GM19372 (cell line): ENCODE measurements around the gene HUS1.
A peak's percentile ranks its signal among the peaks of the same experiment; 100 is the strongest.
"Not testable (repeated sequence)": the region's sequence is repeated elsewhere in the genome, so short reads cannot be mapped to it uniquely, and the experiment has no call there.

ENCODE experiments used
- ATAC-seq: cut with Tn5 transposase; IDR thresholded peaks from one replicate; pipeline ENCODE4 v1.9.1; 2021; ENCODE audit warnings: mild to moderate bottlenecking, low read depth, moderate library complexity; ENCODE audit not compliant: unreplicated experiment

HUS1 gene

DNA sequence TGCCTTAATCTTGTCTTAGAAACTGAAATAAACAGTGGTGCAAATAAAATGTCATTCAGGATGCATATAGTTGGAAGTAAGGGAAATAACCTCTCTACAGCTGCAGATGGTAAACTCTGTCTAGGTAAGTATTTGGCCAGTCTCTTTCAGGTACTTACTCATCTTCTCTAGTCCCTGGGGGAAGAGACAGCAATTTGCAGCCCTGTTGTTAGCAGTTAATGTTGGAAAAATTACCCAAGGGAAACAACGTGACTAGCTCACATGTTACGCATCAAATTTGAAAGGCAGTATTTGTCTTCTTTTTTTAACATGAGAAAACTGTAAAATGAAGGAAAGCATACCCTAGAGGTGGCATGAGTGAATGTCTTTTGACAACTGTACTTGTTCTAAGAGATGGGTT lies 3.2 kb upstream of the HUS1 start:
- no peak for ATAC-seq

DNA sequence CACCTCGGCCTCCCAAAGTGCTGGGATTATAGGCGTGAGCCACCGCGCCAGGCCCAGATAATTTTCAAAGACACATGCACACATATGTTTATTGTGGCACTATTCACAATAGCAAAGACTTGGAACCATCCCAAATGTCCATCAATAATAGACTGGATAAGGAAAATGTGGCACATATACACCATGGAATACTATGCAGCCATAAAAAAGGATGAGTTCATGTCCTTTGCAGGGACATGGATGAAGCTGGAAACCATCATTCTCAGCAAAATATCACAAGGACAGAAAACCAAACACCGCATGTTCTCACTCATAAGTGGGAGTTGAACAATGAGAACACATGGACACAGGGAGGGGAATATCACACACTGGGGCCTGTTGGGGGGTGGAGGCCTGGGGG lies 1.2 kb upstream of the HUS1 start:
- not testable (repeated sequence) for ATAC-seq

DNA sequence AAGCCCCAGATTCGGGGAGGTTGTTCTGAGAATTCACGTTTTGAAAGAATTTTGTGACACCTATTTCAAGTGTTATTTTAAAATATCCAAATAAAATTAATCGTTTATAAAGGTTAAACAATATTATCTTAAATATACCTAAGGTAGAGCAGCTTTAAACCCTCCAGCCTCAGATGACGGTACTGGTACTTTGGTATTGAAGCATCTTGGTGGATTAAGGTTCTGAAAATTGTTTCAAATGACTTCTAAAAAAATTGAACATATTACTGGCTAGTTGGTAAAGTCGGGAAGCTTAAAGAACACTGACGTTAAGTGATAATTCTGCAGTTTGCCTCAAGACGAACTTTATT lies 392 bp upstream of the HUS1 start:
- no peak for ATAC-seq

DNA sequence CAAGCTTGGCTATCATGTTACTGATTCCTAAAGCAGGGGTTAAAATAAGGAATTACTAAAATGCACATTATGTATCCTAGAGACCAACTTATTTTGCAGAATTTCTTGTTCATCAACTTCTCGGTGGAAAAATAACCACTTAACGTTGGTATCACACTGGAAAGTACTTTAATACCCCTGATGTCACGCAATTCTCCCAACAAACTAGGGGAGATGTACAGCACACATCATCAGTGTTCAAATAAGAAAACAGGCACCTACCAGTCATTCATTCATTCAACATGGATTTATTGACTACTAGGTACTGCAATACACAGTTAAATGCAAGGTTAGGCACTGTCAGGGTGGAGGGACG lies 648 bp downstream of the HUS1 start:
- no peak for ATAC-seq

DNA sequence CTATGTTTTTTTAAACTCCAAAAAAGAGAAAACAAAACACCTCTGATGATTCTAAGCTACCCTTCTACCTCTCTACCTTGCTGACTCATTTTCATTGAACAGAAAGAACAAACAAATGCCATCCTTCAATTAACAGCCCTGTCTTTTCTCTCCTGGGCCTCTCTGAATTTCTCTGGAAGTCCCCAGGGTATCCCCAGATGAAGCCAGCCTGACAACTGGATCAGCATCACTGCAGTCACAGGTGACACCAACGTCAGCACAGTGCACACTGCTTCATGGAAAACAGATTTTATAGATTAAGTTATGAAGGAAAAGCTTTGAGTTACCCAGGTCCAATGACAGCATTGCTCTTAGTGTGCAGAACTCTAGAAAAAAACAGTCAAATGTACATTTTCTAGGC lies 5.7 kb downstream of the HUS1 start:
- ATAC-seq = no peak

DNA sequence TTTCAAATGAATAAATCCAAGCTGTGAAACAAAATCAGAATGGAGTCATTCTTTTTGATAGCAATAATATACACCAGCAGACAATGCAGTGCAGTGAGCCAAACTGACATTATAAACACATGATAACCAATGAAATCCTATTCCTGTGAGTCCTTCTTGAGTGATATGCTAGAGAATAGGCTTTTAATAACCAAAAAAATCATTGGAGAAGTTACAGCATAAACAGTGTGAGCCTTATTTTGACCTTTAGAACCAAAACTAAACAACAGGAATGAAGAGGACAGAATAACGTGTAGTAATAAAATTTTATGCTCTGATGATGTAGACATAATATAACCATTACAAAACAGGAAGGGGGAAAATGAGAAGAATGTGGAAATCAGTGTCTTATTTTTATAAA lies 8.7 kb downstream of the HUS1 start:
- no peak for ATAC-seq

DNA sequence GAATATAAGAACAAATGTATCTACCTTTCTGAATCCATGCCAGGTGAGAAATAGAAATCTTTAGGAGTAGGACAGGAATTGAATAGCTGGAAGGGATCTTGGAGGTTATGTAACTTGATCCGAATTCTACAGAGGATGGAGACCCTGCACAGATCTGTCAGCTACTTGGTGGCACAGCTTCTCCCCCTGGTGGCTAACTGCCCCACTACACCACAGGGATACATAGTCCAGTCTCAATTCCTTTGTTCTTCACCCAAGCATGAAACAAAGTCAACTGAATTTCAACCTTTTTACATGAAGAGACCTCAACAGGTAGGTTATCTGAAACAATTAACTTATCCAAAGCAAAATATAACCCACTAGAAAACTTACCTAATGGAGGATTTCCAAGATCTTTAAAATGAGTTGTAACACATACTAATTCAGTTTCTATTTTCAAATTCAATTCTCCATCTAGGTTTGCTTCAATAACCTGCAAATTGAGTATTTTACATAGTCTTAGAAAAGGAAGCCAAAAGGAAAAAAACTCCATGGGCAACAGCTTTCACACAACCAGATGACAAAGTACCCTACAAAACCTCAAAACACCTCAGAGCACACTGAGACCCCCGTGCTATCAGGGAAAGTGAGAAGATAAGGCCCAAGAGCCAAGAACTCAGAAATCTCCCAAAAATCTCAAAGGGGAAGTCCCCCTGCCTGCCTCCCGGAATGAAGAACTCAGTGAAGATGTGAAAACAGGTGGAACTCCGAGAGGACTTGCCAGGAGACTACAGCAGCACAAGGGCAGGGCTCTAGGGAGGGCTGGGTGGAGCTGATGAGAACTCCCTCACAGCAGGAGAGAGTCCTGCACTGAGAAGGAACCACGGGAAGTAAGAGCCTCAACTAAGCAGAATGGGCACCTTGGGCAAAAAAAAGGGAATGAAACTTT lies 10.3 kb downstream of the HUS1 start:
- ATAC-seq = peak; percentile 69

DNA sequence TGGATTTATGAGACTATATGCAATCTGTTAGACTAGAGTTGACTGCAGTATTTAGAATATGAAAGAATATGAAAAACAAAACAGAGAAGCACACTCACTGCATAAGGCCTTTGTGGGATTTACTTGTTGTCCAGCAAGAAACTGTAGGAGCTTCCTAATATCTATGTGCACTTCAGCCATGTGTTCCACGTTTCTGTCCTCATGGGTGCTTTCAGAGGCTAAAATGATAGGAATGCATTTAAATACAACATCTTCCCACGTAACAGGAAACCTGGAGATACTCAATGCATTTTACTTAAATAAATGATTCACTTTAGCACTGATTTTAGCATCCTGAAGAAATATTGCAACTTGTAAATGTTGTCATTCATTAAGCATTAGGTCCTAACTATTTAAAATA lies 11.7 kb downstream of the HUS1 start:
- no peak for ATAC-seq

DNA sequence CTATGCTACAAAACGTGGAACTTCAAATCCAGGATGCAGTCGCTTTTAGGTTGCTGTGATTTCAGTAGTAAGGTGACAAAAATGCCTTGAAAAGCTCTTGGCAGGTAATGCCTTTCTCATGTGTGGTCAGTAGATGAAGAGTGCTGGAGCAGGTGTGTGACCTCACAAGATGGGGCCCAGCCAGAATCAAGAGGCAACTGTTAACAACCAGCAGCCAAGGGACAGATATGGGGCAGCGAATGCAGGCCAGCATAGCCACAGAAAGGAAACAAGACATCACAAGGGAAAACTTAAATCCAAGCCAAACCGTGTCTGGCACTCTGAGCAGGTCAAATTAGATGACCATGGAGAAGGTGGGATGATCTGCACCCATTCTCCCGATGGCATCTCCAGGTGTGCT lies 12.3 kb downstream of the HUS1 start:
- no peak for ATAC-seq

DNA sequence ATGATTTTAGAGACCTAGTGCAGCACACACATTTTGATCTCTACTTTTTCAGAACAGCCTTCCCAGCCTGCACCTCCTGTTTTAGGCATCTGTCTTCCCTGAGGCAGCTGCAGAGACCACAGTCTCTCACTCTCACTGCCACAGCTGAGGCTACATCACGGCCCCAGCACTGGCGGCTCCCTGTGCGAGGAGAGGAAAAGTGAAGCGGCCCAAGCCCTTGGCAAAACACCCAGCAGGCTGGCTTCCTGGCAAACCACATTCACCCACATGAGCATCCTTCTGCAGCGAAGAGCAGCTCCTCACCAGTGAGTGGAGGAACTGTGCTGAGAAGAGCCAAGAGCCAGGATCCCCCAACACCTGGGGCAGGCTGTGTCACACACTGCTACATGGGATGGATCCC lies 14.0 kb downstream of the HUS1 start:
- ATAC-seq = no peak

DNA sequence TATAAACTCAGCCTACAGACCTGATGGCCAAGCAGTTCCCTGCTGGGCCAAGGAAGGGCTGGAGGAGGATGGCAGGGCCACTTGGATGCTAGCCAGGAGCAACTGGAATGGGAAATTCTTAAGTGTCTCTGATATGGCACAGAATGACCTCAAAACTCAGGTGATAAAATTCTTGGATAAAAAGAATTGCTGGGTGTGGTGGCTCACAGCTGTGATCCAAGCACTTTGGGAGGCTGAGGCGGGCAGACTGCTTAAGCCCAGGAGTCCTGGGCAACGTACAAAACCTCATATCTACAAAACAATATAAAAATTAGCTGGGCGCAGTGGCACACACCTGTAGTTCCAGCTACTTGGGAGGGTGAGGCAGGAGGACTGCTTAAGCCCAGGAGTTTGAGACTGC lies 17.2 kb downstream of the HUS1 start:
- no peak for ATAC-seq

DNA sequence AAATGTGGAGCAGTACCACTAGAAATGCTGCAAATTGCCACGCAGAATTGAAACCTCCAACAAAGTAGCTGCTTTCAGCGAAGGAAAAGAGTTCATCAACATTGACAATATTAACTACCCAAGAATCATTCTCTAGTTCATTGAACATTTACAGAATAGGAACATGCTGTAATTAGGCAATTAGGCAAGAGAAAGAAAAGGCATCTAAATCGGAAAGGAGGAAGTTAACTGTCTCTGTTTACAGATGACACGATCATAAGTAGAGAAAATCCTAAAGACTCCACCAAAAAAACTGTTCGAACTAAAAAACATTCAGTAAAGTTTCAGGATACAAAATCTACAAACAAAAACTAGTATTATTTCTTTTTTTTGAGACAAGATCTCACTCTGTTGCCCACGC lies 22.3 kb downstream of the HUS1 start:
- no peak for ATAC-seq

DNA sequence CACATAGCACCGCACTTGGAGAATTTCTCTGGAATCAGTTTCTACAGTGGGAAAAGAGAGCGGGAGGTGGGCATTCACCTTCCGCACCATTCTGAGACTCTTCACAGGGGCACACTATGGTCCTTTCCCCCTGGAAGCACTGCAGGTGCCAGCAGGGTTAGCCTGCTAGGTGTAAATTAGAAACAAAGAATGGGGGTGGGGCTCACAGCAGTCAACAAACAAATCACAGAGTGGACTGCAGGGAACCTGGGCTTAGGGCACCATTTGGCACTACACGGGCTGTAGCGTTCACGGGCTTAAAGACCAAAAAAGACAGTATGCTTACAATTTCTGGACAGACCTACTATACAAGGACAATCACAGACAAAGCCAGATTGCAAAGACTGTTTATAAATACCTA lies 23.2 kb downstream of the HUS1 start:
- ATAC-seq = no peak

DNA sequence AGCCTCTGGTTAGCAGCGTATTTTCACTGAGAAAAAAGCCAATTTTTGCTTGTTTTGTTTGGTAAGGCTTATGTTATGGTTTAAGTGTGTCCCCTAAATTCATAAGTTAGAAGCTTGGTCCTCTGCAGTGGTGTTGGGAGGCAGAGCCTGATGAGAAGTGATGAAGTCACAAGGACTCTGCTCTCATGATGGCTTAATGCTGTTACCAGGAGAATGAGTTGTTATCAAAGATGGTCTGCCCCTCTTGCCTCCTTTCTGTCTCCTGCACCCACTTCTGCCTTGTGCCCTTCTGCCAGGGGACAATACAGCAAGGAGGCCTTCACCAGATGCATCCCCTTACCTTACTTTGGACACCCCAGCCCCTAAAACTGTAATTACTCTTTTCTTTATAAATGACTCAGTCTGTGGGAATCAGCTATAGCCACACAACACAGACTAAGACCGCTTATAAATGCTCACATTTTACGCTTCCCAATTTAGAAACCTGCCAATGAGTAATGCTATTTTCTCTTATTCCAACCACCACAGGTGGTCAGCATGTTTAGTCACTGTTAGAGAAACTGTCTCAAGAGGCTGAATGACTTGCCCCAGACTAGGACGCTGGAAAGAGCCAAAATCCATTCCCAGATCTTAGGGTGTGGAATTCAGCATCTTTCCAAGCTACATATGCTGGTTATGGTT lies 25.0 kb downstream of the HUS1 start:
- peak; percentile 40 for ATAC-seq

DNA sequence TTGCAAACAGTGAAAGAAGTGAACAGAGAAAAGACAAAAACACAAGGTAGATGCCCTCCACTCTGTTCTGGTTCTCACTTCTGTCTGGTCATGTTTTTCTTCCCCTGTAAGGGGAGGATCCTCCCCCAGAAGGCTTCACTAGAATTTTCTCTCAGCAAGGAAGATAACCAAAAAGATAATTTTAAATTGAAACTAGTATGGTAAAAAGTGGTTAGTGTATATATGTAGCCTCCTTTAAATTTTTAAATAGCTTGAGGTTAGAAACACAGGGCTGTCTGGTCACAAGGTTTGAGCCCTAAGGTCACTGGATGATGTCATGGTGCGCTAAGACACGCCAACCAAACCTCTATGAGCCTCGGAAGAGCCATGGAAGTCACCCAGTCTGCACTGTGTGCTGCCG lies 25.6 kb downstream of the HUS1 start:
- peak; percentile 81 for ATAC-seq

DNA sequence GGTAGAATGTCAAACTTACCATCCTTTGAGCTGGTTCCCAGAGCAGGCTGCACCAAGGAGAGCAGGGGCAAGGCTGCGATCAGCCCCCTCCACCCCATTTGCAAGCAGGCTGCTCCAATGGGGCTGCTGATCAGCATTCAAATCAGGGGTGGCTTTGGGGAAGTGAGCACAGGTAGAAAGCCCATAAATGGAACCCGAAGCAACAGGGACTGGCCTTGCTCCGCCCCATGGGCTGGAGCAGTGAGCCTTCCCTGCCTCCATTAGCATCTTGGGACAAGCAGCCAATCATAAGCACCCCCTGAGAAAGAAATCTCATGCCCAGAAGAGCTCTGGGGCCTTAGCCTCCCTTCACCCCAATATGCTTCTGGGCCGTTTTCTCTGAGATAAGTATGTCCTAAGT lies 27.2 kb downstream of the HUS1 start:
- ATAC-seq = no peak

DNA sequence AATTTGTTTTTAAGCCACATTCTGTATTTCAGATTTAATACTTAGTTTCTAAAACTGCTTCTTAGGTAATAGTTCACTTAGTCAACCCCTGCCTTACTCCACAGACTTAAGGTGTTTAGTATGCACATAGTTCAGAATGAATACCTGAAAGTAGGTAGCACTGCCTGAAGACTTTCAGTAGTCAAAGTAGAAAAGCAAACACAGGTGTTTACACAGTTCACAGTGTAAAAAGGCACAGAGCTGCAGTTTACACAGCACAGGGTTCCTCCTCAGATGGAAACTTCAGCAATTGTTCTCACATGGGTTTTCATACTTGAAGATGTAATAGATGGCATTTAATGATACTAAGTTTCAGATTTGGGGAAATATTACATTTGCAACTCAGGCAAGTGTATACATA lies 28.0 kb downstream of the HUS1 start:
- ATAC-seq = no peak

DNA sequence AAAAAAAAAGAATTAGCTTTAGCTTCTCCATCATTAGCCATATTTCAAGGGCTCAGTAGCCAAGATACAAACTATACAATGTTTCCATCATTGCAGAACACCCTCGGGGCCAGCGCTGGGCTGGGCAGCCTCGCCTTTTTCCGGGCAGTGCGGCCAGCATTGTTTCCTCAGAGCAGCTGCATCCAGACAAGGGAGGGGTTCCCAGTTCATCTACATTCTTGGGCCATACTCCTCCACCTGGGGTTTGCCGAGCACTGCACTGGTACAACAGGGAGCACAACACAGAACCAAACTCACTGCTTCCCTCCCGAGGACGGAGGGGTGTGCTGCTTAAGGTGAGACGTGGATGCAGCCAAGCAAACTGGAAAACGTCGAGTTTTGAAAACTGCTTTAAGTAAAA lies 28.7 kb downstream of the HUS1 start:
- no peak for ATAC-seq

DNA sequence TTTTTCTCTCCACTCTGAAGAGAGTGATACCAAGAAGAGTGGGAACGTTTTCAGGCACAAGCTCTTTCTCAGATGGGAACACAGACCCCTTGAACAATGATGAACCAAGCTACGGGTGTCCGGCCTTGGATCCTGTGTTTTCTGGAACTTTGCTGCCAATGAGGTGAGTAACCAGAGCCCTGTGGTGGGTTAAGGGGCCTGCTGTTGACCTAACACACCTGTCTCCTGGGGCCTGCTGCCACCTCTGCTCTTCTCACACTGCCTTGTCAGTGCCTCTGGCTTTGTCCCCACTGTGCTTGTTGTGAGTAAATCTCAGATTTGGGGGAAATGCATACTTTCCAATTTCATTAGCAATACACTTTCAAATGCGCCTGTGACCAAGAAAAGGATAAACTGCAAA lies 29.7 kb downstream of the HUS1 start:
- ATAC-seq = no peak

DNA sequence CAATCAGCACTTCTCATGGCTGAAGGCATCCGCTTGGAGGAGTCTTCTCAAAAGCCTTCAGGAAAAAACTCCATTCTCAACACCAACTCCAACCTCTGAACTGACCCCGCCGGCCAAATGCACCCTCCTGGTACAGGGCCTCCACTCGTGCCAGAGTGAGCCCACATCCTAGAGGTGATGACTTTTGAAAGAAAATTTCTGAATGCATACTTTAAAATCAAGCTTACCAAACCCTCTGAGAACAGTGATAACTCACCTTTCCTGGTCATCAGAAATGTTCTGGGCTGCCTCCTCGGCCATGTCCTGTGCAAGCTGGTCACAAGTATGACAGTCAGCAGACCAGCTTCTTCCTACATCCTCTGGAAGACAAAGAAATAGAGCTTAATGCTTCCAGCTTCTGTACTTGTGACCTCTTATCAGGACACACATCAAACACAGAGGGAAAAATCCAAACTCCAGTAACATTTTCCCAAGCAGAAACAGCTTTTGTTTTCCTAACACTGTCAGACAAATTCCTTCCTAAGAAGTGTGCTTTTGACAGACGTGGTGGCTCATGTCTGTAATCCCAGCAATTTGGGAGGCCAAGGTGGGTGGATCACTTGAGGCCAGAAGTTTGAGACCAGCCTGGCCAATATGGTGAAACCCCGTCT lies 31.1 kb downstream of the HUS1 start, which contains the start of gene PKD1L1:
PKD1L1 (minus strand) TSS at position 326 of the 650 bp plus-strand sequence; CDS start at position 300, 26 bp downstream.
- no peak for ATAC-seq

DNA sequence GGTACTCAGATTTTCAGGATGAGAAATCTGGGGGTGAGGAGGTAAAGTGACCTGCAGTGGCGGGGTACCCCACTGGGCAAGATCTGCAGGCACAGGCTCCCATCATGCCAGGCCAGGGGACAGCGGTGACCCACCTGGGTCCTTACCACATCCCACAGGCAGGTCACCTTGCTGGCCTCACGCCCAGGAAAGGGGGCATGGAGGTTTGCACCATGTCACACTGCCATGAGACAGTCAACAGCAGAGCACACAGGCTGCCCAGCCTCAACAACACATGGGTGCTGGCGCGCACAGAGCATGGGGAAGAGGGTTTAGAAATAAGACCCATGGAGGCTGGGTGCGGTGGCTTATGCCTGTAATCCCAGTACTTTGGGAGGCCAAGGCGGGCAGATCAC lies 32.1 kb downstream of the HUS1 start:
- ATAC-seq = no peak
